Natural killer cell (primary cell): Measurements from ENCODE around the gene TUT7. TPM values are rescaled to one million over a fixed set of nuclear protein-coding genes. Genes with fewer than 3 reads are reported as not detected.

Experiments used
- ATAC-seq, 3 donors: fragments of 150-1000 bp in 2 of 3; fragments of 200-7000 bp in 1 of 3; cut with Tn5 transposase; 1 replicate in 1 of 3; 2 replicates in 2 of 3; pipeline ENCODE4 v1.10.0; 2021; ENCODE audit warnings: mild to moderate bottlenecking in 2 of 3, moderate library complexity in 2 of 3
- DNase-seq, 2 donors: peaks; one replicate each; pipeline versions ENCODE4 v3.0.0 to v3.0.0-alpha.2; 2013 to 2021; ENCODE audit warnings: mixed read lengths in 1 of 2
- H3K27ac ChIP-seq: one replicate; pipeline ENCODE4 v1.5.1; 2013; ENCODE audit warnings: mild to moderate bottlenecking, low read length
- H3K27me3 ChIP-seq: one replicate; pipeline ENCODE4 v1.6.1; 2013; ENCODE audit warnings: low read length; ENCODE audit not compliant: control insufficient read depth, insufficient read depth
- H3K36me3 ChIP-seq: one replicate; pipeline ENCODE4 v1.6.1; 2013; ENCODE audit warnings: low read length; ENCODE audit not compliant: control insufficient read depth, insufficient read depth
- H3K4me1 ChIP-seq: one replicate; pipeline ENCODE4 v1.6.1; 2013; ENCODE audit warnings: low read length; ENCODE audit not compliant: control insufficient read depth, insufficient read depth
- H3K4me3 ChIP-seq: one replicate; pipeline ENCODE4 v1.5.1; 2013; ENCODE audit warnings: low read length
- H3K9me3 ChIP-seq: one replicate; pipeline ENCODE4 v1.6.1; 2013; ENCODE audit warnings: low read length; ENCODE audit not compliant: control insufficient read depth, insufficient read depth
- H3K27ac Mint-ChIP-seq, 2 donors: one replicate each; pipeline ENCODE4 v1.8.0; 2022; ENCODE audit warnings: mild to moderate bottlenecking in 2 of 2, mixed read lengths in 2 of 2, moderate library complexity in 1 of 2
- H3K27me3 Mint-ChIP-seq, 2 donors: one replicate each; pipeline ENCODE4 v1.8.0; 2022; ENCODE audit warnings: low read depth in 2 of 2, mixed read lengths in 2 of 2
- H3K36me3 Mint-ChIP-seq: one replicate; pipeline ENCODE4 v1.8.0; 2022; ENCODE audit warnings: mixed read lengths
- H3K4me1 Mint-ChIP-seq, 2 donors: one replicate each; pipeline ENCODE4 v1.8.0; 2022; ENCODE audit warnings: mixed read lengths in 2 of 2
- H3K4me3 Mint-ChIP-seq: one replicate; pipeline ENCODE4 v1.8.0; 2022; ENCODE audit warnings: mild to moderate bottlenecking, moderate library complexity, mixed read lengths
- H3K9me3 Mint-ChIP-seq, 2 donors: one replicate each; pipeline ENCODE4 v1.8.0; 2022; ENCODE audit warnings: mixed read lengths in 2 of 2
- WGBS: methylation state at CpG from one replicate; pipeline ENCODE4 v1.1.7; 2013; ENCODE audit warnings: missing lambda C conversion rate; ENCODE audit not compliant: insufficient coverage; 5-methylcytosine and 5-hydroxymethylcytosine counted together
- intact Hi-C: fragments of 100-400 bp; cut with micrococcal nuclease; formaldehyde crosslinking; loops from one replicate; pipeline ENCODE4 v1.14.2; 2022
- total RNA-seq, 4 donors: library from RNA; stranded (reverse); fragments of 120-200 nt in 1 of 4; gene quantifications; one replicate each; pipeline versions ENCODE4 v1.2.3 to v1.2.4, GENCODE V29; 2013 to 2022
- TF ChIP-seq, protein P1 (sequence below): fragments of 200-600 bp; IDR thresholded peaks from one replicate; pipeline ENCODE4 v1.8.0; 2022; ENCODE audit warnings: antibody characterized with exemption

Gene TUT7
- total RNA-seq, 3 donors from 2014 or later (not counting 1 experiment from before 2014, with no cell fraction given), result 84.7 to 94.8 (median 85.6) TPM

DNA sequence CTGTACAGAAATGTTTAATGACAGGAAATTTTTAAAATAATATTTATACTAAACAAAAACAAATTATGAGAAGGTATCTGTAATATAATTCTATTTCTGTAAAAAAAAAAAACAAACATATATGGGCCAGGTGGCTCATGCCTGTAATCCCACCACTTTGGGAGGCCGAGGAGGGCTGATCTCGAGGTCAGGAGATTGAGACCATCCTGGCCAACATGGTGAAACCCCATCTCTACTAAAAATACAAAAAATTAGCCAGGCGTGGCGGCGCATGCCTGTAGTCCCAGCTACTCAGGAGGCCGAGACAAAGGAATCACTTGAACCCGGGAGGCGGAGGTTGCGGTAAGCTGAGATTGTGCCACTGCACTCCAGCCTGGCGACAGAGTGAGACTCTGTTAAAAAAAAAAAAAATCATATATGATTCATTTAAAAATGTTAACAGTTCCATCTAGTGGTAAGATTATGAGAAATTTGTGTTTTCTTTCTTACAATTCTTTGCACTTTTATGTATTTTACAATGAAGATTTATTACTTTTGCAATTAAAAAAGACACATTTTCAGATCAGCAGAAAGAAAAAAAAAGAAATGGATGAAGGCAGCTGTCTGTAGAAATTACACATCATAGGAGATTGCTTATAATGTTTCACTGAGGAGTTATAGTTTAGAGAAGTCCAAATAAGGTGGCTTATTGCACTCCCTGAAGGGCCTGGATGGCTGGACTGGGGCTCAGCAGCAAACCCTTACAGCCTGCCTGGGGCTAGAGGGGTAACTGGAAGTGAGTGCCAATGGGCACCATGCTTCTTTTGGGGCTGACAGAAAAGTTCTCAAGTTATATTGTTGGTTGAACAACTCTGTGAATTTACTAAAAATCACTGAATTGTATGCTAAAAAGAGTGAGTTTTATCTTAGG, 115.1 kb downstream of the TUT7 start:
- Mint-ChIP-seq H3K9me3 (no peaks in the 10 kb centered on the region), H3K27me3 (peaks cover 11 to 12% of the 10 kb centered on the region in 2 donors), H3K27ac (no peak overlapping the region), H3K4me1 (no peaks in the 10 kb centered on the region), H3K36me3 (no peaks in the 10 kb centered on the region), H3K4me3 (no peak overlapping the region)
- Histone ChIP-seq H3K4me3 (no peak overlapping the region), H3K36me3 (no peaks in the 10 kb centered on the region), H3K27ac (no peak overlapping the region), H3K9me3 (no peaks in the 10 kb centered on the region), H3K4me1 (no peaks in the 10 kb centered on the region), H3K27me3 (no peaks in the 10 kb centered on the region)
- WGBS, result 88% methylated on average over 7 of the region's 10 CpGs
- no peak for DNase-seq
- no peak for ATAC-seq
- TF ChIP-seq, protein P1, sequence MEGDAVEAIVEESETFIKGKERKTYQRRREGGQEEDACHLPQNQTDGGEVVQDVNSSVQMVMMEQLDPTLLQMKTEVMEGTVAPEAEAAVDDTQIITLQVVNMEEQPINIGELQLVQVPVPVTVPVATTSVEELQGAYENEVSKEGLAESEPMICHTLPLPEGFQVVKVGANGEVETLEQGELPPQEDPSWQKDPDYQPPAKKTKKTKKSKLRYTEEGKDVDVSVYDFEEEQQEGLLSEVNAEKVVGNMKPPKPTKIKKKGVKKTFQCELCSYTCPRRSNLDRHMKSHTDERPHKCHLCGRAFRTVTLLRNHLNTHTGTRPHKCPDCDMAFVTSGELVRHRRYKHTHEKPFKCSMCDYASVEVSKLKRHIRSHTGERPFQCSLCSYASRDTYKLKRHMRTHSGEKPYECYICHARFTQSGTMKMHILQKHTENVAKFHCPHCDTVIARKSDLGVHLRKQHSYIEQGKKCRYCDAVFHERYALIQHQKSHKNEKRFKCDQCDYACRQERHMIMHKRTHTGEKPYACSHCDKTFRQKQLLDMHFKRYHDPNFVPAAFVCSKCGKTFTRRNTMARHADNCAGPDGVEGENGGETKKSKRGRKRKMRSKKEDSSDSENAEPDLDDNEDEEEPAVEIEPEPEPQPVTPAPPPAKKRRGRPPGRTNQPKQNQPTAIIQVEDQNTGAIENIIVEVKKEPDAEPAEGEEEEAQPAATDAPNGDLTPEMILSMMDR, result no peak
- intact Hi-C loops, result no loop called here

Other genes starting within 250 kb of the TUT7 start
- gene C9orf153, start 94.8 kb downstream of the TUT7 start, total RNA-seq, result under 1 TPM in 2 of 3 donors, not detected in 1; 0.28 to 0.63 TPM
- 10 to 100 TPM; 57.3 to 67.6 (median 63.4) TPM for gene ISCA1, start 71.9 kb downstream of the TUT7 start, total RNA-seq